ENCODE data around the gene IFNL3.

The IFNL3 gene

DNA sequence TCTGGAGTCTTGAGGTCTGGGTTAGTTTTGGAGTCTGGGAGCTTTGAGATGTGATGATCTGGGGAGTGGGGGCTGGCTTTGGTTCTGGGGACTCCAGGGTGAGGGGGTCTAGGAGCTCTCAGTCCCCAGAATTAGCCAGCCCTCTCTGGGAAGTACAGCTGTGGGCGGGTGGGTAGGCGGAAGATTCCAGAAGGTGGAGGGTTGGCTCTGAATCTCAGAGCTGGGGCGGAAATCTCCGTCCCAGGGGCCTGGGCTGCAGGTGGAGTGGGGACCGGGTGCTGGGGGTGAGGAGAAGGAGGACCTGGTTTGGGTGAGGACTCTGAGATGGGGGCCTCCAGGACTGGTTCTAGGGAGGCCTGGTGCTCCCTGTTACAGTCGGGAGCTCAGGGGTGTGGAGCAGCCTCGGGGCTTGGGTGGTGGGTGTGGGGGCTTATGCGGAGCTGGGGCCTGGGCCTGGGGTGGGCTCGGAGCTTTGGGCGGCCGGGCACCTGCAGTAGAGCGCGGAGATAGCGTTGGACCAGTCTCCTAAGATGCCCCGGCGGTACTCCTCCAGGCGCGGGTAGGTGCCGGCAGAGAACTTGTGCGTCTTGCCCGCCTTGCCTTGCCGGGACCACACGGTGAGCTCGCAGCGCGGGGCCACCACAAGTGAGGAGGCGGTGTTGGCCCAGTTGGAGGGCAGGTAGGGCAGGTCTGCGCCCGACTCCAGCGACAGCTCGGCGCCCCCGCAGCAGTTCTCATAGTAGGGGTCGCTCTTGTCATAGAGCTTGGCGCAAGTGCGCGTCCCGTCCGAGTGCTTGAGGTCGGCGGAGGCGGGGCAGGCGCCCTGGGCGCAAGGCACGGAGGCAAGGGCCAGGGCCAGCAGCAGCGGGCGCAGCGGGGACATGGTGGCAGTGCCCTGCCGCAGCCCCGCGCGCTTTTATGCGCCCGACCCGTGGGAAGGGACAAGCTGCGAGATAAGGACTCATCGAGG, 41.1 kb downstream of the IFNL3 start, which contains the start of gene SYCN:
Gene SYCN (minus strand): TSS at position 892 of the 970 bp plus-strand sequence. CDS start 9 bp downstream, at position 883.
- TF ChIP-seq TAF1 (IDR thresholded peaks at IDR 0.05; ENCODE audit: borderline replicate concordance, insufficient read depth, low read length) (no peak), REST (IDR thresholded peaks at IDR 0.05; ENCODE audit: insufficient read depth in 1 of 2, low read depth in 2 of 2, low read length in 2 of 2) (no peak), SIN3A (IDR thresholded peaks at IDR 0.05; ENCODE audit: borderline replicate concordance, insufficient read depth, low read length) (no peak), FOXP2 (optimal IDR thresholded peaks at IDR 0.05; ENCODE audit: borderline replicate concordance, extremely low read depth, extremely low read length, insufficient read depth) (no peak), POLR2AphosphoS5 (IDR thresholded peaks at IDR 0.05; ENCODE audit: low read depth, low read length) (no peak)

GRCh38 chr19:39202998-39203355, 41.8 kb downstream of the IFNL3 start:
- no peak for TF ChIP-seq FOXP2 (optimal IDR thresholded peaks at IDR 0.05; ENCODE audit: borderline replicate concordance, extremely low read depth, extremely low read length, insufficient read depth)
- TF ChIP-seq REST (IDR thresholded peaks at IDR 0.05; ENCODE audit: insufficient read depth in 1 of 2, low read depth in 2 of 2, low read length in 2 of 2): no peak
- no peak for TF ChIP-seq POLR2AphosphoS5 (IDR thresholded peaks at IDR 0.05; ENCODE audit: low read depth, low read length)
- TF ChIP-seq SIN3A (IDR thresholded peaks at IDR 0.05; ENCODE audit: borderline replicate concordance, insufficient read depth, low read length): no peak
- no peak for TF ChIP-seq TAF1 (IDR thresholded peaks at IDR 0.05; ENCODE audit: borderline replicate concordance, insufficient read depth, low read length)

DNA sequence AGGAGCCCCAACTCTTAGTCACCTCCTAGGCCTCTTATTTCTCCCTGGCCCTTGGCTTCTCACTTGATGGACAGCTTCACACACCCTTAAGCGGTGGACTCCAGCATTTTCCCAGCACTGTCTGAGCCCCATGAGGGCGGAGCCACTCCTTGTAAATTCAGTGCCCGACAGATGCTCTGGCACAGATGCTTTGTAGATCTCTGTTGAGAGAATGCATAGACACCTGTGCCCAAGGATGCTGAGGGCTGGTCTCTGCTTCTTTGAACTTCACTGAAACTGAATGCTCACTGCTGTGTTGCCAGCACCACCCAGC, 44.0 kb downstream of the IFNL3 start:
- no peak for TF ChIP-seq POLR2AphosphoS5 (IDR thresholded peaks at IDR 0.05; ENCODE audit: low read depth, low read length)
- TF ChIP-seq REST (IDR thresholded peaks at IDR 0.05; ENCODE audit: insufficient read depth in 1 of 2, low read depth in 2 of 2, low read length in 2 of 2): no peak
- no peak for TF ChIP-seq FOXP2 (optimal IDR thresholded peaks at IDR 0.05; ENCODE audit: borderline replicate concordance, extremely low read depth, extremely low read length, insufficient read depth)
- TF ChIP-seq TAF1 (IDR thresholded peaks at IDR 0.05; ENCODE audit: borderline replicate concordance, insufficient read depth, low read length): no peak
- no peak for TF ChIP-seq SIN3A (IDR thresholded peaks at IDR 0.05; ENCODE audit: borderline replicate concordance, insufficient read depth, low read length)

- TF ChIP-seq REST (IDR thresholded peaks at IDR 0.05; ENCODE audit: insufficient read depth in 1 of 2, low read depth in 2 of 2, low read length in 2 of 2): no peak
- TF ChIP-seq TAF1 (IDR thresholded peaks at IDR 0.05; ENCODE audit: borderline replicate concordance, insufficient read depth, low read length): no peak
- no peak for TF ChIP-seq SIN3A (IDR thresholded peaks at IDR 0.05; ENCODE audit: borderline replicate concordance, insufficient read depth, low read length)
- TF ChIP-seq POLR2AphosphoS5 (IDR thresholded peaks at IDR 0.05; ENCODE audit: low read depth, low read length): no peak
- TF ChIP-seq FOXP2 (optimal IDR thresholded peaks at IDR 0.05; ENCODE audit: borderline replicate concordance, extremely low read depth, extremely low read length, insufficient read depth): no peak
Observed at GRCh38 chr19:39200066-39200802, 44.6 kb downstream of the IFNL3 start.

Measured in PFSK-1 (cell line).